NCI-H1694 (cell line): ENCODE measurements around the gene WDR11.
"Not testable (repeated sequence)": the region's sequence is repeated elsewhere in the genome, so short reads cannot be mapped to it uniquely, and the experiment has no call there.

Source experiments
- DNase-seq: peaks from one replicate; lab custom pipeline; 2025; lab: John Stamatoyannopoulos, UW

Gene WDR11

GRCh38 chr10:120841522-120842189 lies 9.5 kb upstream of the WDR11 start:
- DNase-seq = no peak

- DNase-seq = no peak
Observed at GRCh38 chr10:120854388-120854787, 3.2 kb downstream of the WDR11 start.

- DNase-seq = no peak
Observed at GRCh38 chr10:120861178-120861855, 10.2 kb downstream of the WDR11 start.

- no peak for DNase-seq
Observed at GRCh38 chr10:120873741-120874140, 22.6 kb downstream of the WDR11 start.

GRCh38 chr10:120883071-120883470 lies 31.9 kb downstream of the WDR11 start:
- DNase-seq = no peak

GRCh38 chr10:120887482-120887881 lies 36.3 kb downstream of the WDR11 start:
- no peak for DNase-seq

- DNase-seq = no peak
Observed at GRCh38 chr10:120891365-120891764, 40.2 kb downstream of the WDR11 start.

GRCh38 chr10:120894556-120894955 lies 43.4 kb downstream of the WDR11 start:
- no peak for DNase-seq

- DNase-seq = no peak
Observed at GRCh38 chr10:120897343-120897742, 46.2 kb downstream of the WDR11 start.

GRCh38 chr10:120905268-120905667 lies 54.1 kb downstream of the WDR11 start:
- no peak for DNase-seq

- DNase-seq = no peak
Observed at GRCh38 chr10:120917521-120918250, 66.5 kb downstream of the WDR11 start.

GRCh38 chr10:120923886-120924285 lies 72.7 kb downstream of the WDR11 start:
- DNase-seq = not testable (repeated sequence)

GRCh38 chr10:120926611-120927010 lies 75.4 kb downstream of the WDR11 start:
- no peak for DNase-seq

- no peak for DNase-seq
Observed at GRCh38 chr10:120927352-120927751, 76.2 kb downstream of the WDR11 start.

GRCh38 chr10:120929166-120929565 lies 78.0 kb downstream of the WDR11 start:
- no peak for DNase-seq

GRCh38 chr10:120931423-120931822 lies 80.3 kb downstream of the WDR11 start:
- DNase-seq = no peak

- no peak for DNase-seq
Observed at GRCh38 chr10:120931999-120932398, 80.8 kb downstream of the WDR11 start.

- DNase-seq = no peak
Observed at GRCh38 chr10:120938822-120939221, 87.7 kb downstream of the WDR11 start.

GRCh38 chr10:120940299-120940900 lies 89.2 kb downstream of the WDR11 start:
- DNase-seq = no peak

- no peak for DNase-seq
Observed at GRCh38 chr10:120941501-120941900, 90.3 kb downstream of the WDR11 start.

- DNase-seq = peak; percentile 32
Observed at GRCh38 chr10:120942806-120943413, 91.7 kb downstream of the WDR11 start.

- no peak for DNase-seq
Observed at GRCh38 chr10:120943542-120943941, 92.4 kb downstream of the WDR11 start.
